WI38 (cell line): ENCODE results near the gene SPTLC2.

ENCODE experiments used
- H3K4me3 ChIP-seq: 2 replicates; pipeline ENCODE4 v1.5.1; 2011; ENCODE audit warnings: low read depth, mild to moderate bottlenecking, control low read depth, low read length
- CTCF ChIP-seq: IDR thresholded peaks from 2 replicates; pipeline ENCODE4 v1.5.1; 2012; ENCODE audit warnings: low read depth, mild to moderate bottlenecking, control low read depth, low read length

Gene SPTLC2

GRCh38 chr14:77620222-77620870, 3.9 kb upstream of the SPTLC2 start:
- no peak for TF ChIP-seq CTCF
- H3K4me3 ChIP-seq, result no peak overlapping the region

GRCh38 chr14:77618381-77618970, 2.0 kb upstream of the SPTLC2 start:
- TF ChIP-seq CTCF, result no peak
- H3K4me3 ChIP-seq, result no peak overlapping the region

GRCh38 chr14:77616133-77616453, 344 bp downstream of the SPTLC2 start:
- no peak for TF ChIP-seq CTCF

GRCh38 chr14:77615361-77616132, 890 bp downstream of the SPTLC2 start:
- no peak for TF ChIP-seq CTCF
- H3K4me3 ChIP-seq, result peak overlapping the region; percentile 97

More at GRCh38 chr14:77616133-77616453, 344 bp downstream of the SPTLC2 start:
- peak overlapping the region; percentile 97 for H3K4me3 ChIP-seq

- TF ChIP-seq CTCF, result no peak
- no peak overlapping the region for H3K4me3 ChIP-seq
Measured at GRCh38 chr14:77613201-77613600, 3.2 kb downstream of the SPTLC2 start.

GRCh38 chr14:77612011-77612620, 4.3 kb downstream of the SPTLC2 start:
- 0 out of 2 replicates have a peak overlapping the region, but pooled peaks have one; percentile 4 for H3K4me3 ChIP-seq
- no peak for TF ChIP-seq CTCF
